ENCODE measurements around the gene SKP1. TPM values are rescaled to one million over a fixed set of nuclear protein-coding genes. Genes with fewer than 3 reads are reported as not detected.

The SKP1 gene
- total RNA-seq, 2 donors from 2014 or later = 357 to 427 TPM

DNA sequence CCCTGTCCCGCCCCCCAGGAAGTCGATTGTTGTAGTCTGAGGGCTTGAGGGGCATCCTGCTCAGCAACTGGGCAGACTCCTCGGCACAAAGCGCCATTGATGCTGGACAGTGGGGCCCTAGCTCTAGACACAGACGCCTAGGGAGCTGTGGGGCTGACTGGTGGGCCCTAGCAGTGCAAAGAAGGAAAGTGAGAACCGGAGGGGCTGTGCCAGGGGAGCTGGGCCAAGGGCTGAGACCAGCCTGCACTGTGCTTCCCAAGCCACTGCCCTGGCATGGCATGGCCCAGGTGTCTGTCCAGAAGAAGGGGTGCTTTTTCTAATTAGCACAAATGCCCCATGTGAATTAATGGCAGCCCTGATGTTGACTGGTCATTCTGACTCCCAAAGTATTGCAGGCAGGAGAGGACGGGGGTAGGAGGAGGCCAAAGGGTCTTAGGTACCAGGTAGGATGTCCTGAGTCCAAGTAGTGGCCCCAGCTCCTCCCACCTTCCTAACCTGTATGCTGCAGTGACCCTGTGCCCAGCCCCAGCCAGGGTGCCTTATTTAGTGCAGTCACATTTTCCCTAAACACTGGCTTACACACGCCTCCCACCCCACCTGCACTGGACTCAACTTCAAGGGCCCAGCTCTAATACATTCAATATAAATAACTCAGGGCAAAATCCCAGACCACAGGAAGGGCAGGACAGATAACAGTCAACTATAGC lies 46.4 kb downstream of the SKP1 start:
- Histone ChIP-seq H3K4me1 (ENCODE audit: control insufficient read depth, insufficient read depth, low read length) (no peaks in the 10 kb centered on the region), H3K36me3 (ENCODE audit: control insufficient read depth, insufficient read depth, low read length) (peaks cover 5% of the 10 kb centered on the region), H3K27me3 (ENCODE audit: control insufficient read depth, insufficient read depth, low read length, poor library complexity, severe bottlenecking) (no peaks in the 10 kb centered on the region), H3K27ac (ENCODE audit: low read depth, low read length) (no peak overlapping the region), H3K4me3 (ENCODE audit: low read length) (no peak overlapping the region), H3K9me3 (ENCODE audit: control insufficient read depth, low read length) (no peaks in the 10 kb centered on the region), H3K9ac (ENCODE audit: extremely low read depth, low read length, poor library complexity, severe bottlenecking) (no peak overlapping the region)
- TF ChIP-seq, protein P1, sequence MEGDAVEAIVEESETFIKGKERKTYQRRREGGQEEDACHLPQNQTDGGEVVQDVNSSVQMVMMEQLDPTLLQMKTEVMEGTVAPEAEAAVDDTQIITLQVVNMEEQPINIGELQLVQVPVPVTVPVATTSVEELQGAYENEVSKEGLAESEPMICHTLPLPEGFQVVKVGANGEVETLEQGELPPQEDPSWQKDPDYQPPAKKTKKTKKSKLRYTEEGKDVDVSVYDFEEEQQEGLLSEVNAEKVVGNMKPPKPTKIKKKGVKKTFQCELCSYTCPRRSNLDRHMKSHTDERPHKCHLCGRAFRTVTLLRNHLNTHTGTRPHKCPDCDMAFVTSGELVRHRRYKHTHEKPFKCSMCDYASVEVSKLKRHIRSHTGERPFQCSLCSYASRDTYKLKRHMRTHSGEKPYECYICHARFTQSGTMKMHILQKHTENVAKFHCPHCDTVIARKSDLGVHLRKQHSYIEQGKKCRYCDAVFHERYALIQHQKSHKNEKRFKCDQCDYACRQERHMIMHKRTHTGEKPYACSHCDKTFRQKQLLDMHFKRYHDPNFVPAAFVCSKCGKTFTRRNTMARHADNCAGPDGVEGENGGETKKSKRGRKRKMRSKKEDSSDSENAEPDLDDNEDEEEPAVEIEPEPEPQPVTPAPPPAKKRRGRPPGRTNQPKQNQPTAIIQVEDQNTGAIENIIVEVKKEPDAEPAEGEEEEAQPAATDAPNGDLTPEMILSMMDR (conservative IDR thresholded peaks at IDR 0.05) = no peak
- Mint-ChIP-seq H3K9me3 (no peaks in the 10 kb centered on the region), H3K4me3 (no peak overlapping the region), H3K4me1 (peaks cover 2% of the 10 kb centered on the region), H3K27ac (no peak overlapping the region), H3K27me3 (ENCODE audit: insufficient read depth) (no peaks in the 10 kb centered on the region), H3K36me3 (ENCODE audit: low read depth) (peaks cover 10% of the 10 kb centered on the region)
- 93 to 95% methylated on average over 6 to 8 of the region's 8 CpGs for WGBS, 2 experiments (ENCODE audit: insufficient coverage in 1 of 2, insufficient read length in 1 of 2)
- no peak for DNase-seq

GRCh38 chr5:134129411-134130238 lies 47.1 kb downstream of the SKP1 start:
- no peak overlapping the region for H3K27ac ChIP-seq (ENCODE audit: low read depth, low read length)
- H3K4me1 ChIP-seq (ENCODE audit: control insufficient read depth, insufficient read depth, low read length) = no peaks in the 10 kb centered on the region
- H3K9me3 ChIP-seq (ENCODE audit: control insufficient read depth, low read length) = no peaks in the 10 kb centered on the region
- peaks cover 5% of the 10 kb centered on the region for H3K36me3 ChIP-seq (ENCODE audit: control insufficient read depth, insufficient read depth, low read length)
- TF ChIP-seq, protein P1 (conservative IDR thresholded peaks at IDR 0.05) = no peak
- Mint-ChIP-seq H3K27me3 (ENCODE audit: insufficient read depth) (no peaks in the 10 kb centered on the region), H3K27ac (no peak overlapping the region), H3K4me3 (no peak overlapping the region), H3K36me3 (ENCODE audit: low read depth) (peaks cover 6% of the 10 kb centered on the region), H3K9me3 (no peaks in the 10 kb centered on the region), H3K4me1 (peaks cover 2% of the 10 kb centered on the region)
- no peaks in the 10 kb centered on the region for H3K27me3 ChIP-seq (ENCODE audit: control insufficient read depth, insufficient read depth, low read length, poor library complexity, severe bottlenecking)
- 94 to 96% methylated on average over 21 to 25 of the region's 25 CpGs for WGBS, 2 experiments (ENCODE audit: insufficient coverage in 1 of 2, insufficient read length in 1 of 2)
- no peak for DNase-seq
- H3K4me3 ChIP-seq (ENCODE audit: low read length) = no peak overlapping the region
- no peak overlapping the region for H3K9ac ChIP-seq (ENCODE audit: extremely low read depth, low read length, poor library complexity, severe bottlenecking)

- H3K4me3 ChIP-seq (ENCODE audit: low read length) = no peak overlapping the region
- DNase-seq = no peak
- Mint-ChIP-seq H3K36me3 (ENCODE audit: low read depth) (peaks cover 9% of the 10 kb centered on the region), H3K9me3 (no peaks in the 10 kb centered on the region), H3K27ac (no peak overlapping the region), H3K4me1 (peaks cover 2% of the 10 kb centered on the region), H3K4me3 (no peak overlapping the region), H3K27me3 (ENCODE audit: insufficient read depth) (no peaks in the 10 kb centered on the region)
- peak overlapping the region; percentile 38 for H3K27ac ChIP-seq (ENCODE audit: low read depth, low read length)
- no peaks in the 10 kb centered on the region for H3K27me3 ChIP-seq (ENCODE audit: control insufficient read depth, insufficient read depth, low read length, poor library complexity, severe bottlenecking)
- H3K36me3 ChIP-seq (ENCODE audit: control insufficient read depth, insufficient read depth, low read length) = peaks cover 2% of the 10 kb centered on the region
- TF ChIP-seq, protein P1 (conservative IDR thresholded peaks at IDR 0.05) = no peak
- no peaks in the 10 kb centered on the region for H3K4me1 ChIP-seq (ENCODE audit: control insufficient read depth, insufficient read depth, low read length)
- WGBS, 2 experiments (ENCODE audit: insufficient coverage in 1 of 2, insufficient read length in 1 of 2) = 80 to 91% methylated on average over 1 to 5 of the region's 5 CpGs
- no peak overlapping the region for H3K9ac ChIP-seq (ENCODE audit: extremely low read depth, low read length, poor library complexity, severe bottlenecking)
- H3K9me3 ChIP-seq (ENCODE audit: control insufficient read depth, low read length) = no peaks in the 10 kb centered on the region
These were observed 48.1 kb downstream of the SKP1 start for GRCh38 chr5:134128648-134128995.
